ENCODE measurements around the gene TAPBPL.

TAPBPL gene

DNA sequence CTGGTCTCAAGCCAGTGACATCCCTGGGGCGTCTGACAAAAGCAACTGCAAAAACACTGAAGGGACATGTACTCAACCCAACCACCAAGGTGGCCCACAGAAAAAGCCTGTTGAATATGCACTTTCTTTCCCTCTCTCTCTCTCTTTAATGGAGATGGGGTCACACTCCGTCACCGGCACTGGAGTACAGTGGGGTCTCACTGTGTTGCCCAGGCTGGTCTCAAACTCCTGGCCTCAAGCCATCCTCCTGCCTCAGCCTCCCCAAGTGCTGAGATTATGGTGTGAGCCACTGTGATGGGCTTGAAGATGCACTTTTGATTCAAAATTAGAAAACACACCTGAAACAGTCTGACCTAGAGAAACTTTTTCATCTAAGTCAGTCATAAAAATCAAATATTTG, 14.3 kb upstream of the TAPBPL start:
- DNase-seq (ENCODE audit: low spot score): no peak

DNA sequence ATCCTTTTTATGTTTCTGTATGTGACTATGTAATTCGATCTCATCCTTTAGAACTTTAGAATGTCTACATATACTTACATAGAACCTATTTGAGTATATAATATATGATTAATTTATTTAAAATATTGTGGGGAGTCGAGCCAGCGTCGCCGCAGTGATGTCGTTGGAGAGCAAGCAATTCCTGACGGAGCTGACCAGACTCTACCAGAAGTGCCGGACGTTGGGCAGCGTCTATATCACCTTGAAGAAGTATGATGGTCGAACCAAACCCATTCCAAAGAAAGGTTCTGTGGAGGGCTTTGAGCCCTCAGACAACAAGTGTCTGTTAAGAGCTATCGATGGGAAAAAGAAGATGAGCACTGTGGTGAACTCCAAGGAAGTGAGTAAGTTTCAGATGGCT, 13.5 kb upstream of the TAPBPL start:
- no peak for DNase-seq (ENCODE audit: low spot score)

DNA sequence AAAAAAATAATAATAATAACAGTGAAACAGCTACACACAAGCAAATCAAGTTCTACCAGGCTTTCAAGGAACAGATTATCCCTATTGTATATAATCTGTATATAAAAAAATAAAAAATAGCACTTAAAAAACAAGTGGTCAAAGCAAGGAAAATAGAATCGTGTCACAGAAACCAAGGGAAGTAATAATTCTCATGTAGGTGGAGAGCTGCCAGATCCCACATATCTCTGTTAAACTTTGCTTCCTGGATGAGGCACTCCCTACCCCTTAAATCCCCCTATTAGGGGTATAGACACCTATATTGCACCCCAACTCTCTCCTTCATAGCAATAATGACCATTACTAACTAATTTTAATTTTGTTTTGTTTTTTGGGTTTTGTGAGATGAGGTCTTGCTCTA, 11.5 kb upstream of the TAPBPL start:
- no peak for DNase-seq (ENCODE audit: low spot score)

DNA sequence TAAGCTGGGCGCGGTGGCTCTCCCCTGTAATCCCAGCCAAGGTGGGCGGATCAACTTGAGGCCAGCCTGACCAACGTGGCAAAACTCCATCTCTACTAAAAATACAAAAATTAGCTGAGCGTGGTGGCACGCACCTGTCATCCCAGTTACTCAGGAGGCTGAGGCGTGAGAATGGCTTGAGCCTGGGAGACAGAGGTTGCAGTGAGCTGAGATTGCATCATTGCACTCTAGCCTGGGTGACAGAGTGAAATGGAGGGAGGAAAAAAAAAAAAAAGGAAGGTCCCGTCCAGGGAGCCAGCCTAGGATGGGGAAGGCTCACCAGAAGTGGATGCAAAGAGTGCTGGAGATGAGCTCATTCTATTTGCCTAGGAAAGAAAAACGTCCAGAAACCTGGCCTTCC, 9.0 kb upstream of the TAPBPL start:
- no peak for DNase-seq (ENCODE audit: low spot score)

DNA sequence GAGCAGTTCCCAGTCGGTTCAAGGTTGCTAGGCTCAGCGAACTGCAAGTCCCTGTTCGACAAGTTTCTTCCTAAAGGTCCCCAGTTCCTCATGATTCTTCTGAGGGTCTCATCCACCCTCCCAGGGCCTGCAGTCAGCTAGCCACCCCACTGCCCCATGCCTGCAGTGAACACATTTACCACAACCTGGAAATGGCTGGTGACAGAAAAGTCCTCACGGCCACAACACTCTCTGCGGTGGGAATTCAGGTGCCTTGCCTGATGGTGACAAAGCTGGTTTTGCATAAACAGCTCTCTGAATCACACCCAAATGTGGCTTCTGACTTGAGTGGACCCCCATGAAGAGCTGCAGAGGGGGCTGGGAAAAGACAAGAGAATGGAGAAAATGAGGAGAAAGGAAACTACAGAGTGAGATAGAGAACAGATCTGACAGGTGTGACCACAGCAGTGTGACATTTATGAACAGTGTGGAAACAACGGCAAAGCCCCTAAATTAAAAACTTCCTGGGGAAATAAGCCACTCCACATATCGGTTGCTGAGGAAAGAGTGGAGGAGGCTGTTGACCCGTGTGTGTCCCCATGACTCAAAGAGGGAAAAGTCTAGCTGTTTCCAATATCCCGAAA, 8.4 kb upstream of the TAPBPL start:
- no peak for DNase-seq (ENCODE audit: low spot score)

DNA sequence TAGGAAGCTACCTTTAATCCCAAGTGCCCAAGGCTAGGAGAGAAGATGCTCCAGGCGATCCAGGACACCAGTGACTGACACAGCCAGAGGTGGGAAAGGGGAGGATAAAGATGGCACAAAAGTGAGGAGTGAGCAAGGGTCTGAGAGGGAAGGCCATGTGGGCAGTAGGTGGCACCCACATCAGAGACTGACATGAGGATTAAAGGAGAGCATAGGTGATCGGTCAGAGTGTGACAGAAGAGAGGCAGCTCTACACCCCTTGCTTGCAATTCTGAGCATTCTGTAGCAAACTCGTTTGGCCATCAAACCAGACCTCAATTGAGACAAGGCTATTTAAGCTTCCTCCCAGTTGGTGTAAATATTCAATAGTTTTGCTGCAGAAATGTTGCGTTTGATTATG, 7.8 kb upstream of the TAPBPL start:
- DNase-seq (ENCODE audit: low spot score): no peak

DNA sequence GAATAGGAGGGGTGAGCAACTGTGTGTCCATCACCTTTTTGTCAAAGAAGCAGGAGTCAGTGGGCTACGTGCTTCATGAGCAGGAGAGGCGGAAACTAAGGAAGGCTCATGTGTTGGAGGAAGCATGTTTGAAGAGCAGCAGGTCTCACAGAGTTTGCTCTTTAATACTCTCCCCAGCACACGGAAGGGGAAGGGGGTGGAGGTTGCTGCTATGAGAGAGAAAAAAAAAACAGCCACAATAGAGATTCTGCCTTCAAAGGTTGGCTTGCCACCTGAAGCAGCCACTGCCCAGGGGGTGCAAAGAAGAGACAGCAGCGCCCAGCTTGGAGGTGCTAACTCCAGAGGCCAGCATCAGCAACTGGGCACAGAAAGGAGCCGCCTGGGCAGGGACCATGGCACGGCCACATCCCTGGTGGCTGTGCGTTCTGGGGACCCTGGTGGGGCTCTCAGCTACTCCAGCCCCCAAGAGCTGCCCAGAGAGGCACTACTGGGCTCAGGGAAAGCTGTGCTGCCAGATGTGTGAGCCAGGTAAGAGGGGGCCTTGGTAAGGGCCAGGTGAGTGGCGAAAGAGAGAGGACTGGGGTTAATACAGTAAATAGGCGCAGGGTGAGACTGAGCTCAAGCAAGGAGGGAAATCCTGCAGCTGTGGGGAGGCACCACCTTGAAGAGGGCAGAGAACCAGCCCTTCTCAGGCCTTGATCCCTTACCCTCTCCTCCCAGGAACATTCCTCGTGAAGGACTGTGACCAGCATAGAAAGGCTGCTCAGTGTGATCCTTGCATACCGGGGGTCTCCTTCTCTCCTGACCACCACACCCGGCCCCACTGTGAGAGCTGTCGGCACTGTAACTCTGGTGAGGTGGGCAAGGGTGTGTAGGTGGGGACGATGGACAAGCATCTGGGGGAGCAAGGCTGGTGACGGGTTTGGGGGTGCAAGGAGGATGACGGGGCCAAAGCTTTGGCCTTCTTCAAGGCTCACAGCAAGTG, 6.8 kb upstream of the TAPBPL start, which contains the start of gene CD27:
Gene CD27 (plus strand): TSS at position 252 of the 985 bp plus-strand sequence. CDS start 141 bp downstream, at position 393.
- DNase-seq (ENCODE audit: low spot score): no peak

DNA sequence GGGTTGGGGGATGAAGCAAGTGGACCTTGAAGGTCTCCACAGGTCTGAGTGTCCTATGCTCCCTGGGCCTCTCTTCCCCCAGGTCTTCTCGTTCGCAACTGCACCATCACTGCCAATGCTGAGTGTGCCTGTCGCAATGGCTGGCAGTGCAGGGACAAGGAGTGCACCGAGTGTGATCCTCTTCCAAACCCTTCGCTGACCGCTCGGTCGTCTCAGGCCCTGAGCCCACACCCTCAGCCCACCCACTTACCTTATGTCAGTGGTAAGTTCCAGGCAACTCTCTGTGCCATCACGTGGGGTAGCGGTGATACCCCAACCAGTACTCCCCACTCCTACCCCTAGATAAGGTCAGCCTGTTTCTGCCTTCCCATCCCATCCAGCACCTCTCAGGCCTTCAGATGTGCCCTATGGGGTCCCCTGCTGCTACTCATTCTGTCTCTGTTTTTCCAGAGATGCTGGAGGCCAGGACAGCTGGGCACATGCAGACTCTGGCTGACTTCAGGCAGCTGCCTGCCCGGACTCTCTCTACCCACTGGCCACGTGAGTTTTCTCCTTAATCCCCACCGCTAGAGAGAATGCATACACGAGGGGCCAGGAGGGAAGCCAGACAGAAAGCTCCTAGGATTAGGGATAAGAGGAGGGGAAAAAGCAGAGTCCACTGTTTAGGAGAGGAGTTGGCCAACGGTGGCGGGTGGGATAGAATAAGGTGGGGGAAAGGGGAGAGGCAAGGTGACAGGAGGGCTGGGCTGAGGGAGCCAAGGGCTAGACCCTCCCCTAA, 1.6 kb upstream of the TAPBPL start:
- no peak for DNase-seq (ENCODE audit: low spot score)

DNA sequence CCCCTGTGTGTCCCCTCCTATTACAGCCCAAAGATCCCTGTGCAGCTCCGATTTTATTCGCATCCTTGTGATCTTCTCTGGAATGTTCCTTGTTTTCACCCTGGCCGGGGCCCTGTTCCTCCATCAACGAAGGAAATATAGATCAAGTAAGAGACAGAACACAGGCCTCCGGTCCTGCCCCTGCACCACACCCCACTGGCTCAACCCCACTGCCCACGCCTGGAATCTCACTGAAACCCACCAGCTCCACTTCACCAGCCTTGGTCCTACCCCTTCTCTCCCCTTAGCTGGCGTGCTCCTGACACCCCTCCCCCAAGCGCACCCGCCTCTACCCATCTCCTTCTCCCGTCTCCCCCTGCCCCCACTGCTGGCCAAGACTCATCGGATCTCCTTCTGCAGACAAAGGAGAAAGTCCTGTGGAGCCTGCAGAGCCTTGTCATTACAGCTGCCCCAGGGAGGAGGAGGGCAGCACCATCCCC, 934 bp upstream of the TAPBPL start:
- DNase-seq (ENCODE audit: low spot score): no peak

DNA sequence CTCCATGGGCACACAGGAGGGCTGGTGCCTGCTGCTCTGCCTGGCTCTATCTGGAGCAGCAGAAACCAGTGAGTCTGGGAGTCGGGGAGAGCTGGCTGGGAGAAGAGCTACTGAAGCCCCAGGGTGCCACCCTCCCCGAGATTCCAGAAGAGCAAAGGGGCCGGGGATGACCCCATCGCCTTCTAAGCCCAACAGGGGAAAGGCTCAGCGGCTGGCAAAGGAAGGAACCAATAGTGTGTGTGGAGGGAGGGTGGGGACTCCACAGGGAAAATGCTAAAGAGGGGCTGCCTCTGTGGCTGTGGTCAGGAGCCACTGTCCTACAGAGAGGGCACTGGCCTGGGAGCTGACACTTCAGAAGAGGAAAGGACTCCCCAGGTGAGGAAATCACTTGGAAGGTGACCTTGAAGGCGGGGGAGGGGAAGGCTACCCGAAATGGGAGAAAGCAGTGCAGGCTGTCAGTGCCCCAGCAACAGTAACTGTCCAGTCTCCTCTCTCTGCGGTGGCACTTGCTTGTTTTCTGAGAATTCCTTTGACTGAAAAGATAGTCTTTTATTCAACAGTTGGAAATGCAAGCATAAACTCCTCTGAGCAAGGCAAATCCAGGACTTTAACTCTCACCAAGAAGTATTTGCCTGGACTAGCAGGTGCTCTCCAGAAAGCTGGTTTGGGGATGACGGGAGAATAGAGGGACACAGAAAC, 552 bp downstream of the TAPBPL start:
- DNase-seq (ENCODE audit: low spot score): no peak

DNA sequence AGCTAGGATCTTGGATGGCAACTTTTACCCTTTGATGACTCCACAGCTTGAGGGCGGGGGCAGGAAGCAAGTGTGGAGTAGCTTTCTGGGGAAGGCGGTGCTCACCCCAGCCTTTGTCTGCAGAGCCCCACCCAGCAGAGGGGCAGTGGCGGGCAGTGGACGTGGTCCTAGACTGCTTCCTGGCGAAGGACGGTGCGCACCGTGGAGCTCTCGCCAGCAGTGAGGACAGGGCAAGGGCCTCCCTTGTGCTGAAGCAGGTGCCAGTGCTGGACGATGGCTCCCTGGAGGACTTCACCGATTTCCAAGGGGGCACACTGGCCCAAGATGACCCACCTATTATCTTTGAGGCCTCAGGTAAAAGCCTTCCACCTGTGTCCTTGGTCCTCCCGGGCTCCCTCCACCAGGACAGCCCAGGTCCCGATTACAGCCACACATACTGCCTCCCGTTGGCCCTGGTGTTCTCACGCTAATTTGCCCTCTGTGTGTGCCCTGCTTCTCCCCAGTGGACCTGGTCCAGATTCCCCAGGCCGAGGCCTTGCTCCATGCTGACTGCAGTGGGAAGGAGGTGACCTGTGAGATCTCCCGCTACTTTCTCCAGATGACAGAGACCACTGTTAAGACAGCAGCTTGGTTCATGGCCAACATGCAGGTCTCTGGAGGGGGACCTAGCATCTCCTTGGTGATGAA, 1.2 kb downstream of the TAPBPL start:
- DNase-seq (ENCODE audit: low spot score): no peak

DNA sequence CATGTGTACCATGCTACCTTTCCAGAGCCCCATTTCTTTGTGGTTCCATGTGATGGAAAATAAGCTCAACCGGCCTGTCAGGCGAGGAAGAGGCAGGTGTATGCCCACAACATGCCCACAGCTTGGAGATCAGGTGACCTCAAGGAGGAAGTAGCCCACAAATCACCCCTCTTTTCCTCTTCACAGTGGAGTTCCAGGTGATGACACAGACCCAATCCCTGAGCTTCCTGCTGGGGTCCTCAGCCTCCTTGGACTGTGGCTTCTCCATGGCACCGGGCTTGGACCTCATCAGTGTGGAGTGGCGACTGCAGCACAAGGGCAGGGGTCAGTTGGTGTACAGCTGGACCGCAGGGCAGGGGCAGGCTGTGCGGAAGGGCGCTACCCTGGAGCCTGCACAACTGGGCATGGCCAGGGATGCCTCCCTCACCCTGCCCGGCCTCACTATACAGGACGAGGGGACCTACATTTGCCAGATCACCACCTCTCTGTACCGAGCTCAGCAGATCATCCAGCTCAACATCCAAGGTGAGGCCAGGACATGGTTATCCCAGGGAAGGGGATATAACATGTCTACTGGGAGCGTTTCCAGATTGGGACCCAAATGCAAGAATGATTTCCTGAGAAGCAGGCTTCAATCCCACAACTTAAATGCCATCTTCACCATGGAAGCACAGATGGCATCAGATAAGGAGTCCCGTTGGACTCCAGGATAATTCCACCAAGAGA, 5.5 kb downstream of the TAPBPL start:
- no peak for DNase-seq (ENCODE audit: low spot score)

DNA sequence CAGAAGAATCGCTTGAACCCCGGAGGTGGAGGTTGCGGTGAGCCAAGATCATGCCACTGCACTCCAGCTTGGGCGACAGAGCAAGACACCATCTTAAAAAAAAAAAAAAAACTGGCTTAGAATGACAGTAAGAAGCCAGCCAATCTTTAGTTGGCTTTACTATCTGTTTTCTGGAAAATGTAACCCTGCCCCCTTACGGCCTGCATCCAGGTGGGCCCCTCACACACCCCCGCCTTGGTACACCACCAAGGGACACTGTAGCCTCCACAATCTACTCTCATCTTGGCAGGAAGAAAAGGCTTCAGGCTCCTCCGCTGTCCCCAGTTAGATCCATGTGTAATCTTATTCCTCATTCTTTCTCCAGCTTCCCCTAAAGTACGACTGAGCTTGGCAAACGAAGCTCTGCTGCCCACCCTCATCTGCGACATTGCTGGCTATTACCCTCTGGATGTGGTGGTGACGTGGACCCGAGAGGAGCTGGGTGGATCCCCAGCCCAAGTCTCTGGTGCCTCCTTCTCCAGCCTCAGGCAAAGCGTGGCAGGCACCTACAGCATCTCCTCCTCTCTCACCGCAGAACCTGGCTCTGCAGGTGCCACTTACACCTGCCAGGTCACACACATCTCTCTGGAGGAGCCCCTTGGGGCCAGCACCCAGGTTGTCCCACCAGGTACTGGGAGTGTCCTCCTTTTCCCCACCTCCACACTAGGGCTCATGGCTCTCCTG, 6.6 kb downstream of the TAPBPL start:
- no peak for DNase-seq (ENCODE audit: low spot score)

DNA sequence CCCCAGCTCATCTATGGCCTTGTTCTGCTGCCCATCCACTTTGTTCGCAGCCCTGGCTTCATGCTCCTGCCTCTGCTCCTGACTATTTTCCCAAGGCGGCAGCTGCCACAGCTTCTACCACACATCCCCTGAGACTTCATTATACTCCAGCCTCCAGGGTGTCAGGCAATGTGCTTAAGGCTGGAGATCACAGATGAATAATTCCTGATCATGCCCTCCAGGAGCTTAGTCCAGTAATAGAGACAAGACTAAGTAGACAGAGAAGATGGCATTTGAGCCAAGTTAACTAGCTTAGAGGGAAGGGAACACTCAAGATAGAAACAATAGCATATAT, 7.1 kb downstream of the TAPBPL start:
- DNase-seq (ENCODE audit: low spot score): no peak

DNA sequence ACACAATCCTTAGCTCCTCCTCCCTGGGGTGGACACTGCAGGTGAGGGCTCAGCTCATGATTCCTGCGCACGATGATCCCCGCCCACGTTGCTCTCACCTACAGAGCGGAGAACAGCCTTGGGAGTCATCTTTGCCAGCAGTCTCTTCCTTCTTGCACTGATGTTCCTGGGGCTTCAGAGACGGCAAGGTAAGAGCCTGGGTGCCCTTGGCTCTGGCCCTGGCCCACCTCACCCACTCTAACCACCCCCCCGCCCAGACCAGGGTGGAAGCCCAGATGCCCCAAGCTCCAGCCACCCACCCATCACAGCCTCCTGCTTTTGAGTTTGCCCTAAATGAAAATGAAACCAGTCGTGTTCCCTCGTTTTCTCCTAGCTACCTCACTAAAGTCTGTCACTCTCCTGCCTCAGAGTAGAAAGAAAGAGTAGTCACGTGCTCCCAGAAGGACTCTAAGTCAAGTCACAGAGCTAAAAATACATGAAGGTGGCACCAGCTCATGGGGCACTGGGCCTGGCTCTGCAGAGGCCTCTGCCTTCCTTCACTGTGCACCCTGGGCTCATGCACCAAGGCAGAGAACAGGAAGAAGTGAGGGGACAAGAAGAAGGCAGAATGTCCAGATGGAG, 9.0 kb downstream of the TAPBPL start:
- no peak for DNase-seq (ENCODE audit: low spot score)

DNA sequence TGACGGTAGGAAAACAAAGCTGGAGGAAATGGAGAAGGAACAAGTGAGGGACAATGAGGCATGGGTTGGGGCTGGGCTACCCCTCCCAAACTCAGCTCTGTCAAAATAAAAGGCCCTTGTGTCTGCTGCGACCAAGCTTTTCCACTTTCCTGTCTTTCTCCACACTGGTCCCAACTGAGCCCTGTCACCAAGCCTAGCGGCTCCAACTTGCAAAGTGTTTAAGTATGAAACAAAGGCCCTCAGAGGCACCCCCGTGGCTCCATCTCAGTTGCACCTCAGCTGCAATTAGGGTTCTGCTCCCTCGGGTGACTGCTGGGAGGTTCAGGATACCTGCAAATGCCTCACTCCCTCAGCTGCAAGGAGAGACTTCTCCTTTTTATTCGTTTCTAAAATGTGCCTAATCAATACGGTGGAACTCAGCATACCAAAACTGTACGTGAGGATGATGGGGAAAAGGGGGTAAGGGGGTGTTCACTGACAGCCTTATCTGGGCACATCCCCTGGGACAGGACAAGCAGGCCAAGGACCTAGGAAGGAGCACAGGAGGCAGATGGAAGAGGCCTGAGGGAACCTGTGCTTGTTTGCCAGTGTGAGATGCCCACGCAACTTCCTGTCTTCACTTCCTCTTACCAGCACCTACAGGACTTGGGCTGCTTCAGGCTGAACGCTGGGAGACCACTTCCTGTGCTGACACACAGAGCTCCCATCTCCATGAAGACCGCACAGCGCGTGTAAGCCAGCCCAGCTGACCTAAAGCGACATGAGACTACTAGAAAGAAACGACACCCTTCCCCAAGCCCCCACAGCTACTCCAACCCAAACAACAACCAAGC, 9.8 kb downstream of the TAPBPL start:
- DNase-seq (ENCODE audit: low spot score): no peak

DNA sequence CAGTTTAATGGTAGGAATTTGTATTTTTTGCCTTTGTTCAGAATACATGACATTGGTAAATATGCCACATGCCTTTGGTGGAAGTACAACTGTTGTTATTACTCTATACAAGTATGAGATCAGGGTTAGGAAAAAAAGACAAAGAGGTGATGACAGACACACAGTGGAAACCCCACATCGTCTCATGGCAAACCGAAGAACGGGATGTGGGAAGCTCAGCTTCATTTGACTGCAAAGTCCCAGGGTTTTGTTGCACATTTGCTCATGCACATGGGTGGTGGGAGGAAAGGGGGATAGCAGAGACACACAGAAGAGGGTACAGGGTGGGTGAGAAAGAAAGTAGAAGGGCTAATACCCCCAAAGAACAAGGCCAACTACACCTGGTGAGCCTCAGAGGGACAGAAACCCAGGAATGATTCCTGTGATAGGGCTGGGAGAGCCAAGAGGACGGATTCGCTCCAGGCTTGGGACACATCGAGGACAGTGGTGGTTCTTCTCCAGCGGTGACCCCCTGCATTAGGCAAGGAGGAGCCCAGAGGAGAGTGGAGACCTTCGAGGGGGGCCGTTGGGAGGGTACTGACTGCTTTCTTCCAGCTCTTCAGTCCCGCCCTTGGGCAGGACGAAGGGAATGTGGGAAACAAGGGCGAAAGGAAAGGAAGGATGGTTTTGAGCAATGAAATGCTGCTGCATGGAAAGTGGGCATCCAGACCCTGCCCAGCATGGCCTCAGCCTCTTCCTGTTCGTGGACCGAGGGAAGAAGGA, 10.6 kb downstream of the TAPBPL start:
- no peak for DNase-seq (ENCODE audit: low spot score)

DNA sequence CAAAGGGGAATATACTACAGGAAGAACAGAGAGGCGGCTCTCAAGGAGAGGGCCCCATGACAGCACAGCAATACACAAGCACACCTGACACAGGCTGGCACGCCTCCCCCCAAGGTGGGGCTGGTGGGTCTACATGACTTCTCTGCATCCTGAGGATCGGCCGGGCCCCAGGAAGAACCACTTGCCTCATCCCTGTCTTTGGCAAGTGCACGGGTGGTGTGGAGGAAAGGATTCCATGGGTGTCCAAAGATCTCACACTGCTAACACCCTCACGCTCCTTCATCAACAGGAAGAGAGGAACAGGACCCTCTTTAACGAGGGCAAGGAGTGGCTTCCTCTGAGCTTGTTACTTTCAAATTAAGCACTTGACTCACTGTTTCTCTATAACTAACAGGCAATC, 11.4 kb downstream of the TAPBPL start:
- no peak for DNase-seq (ENCODE audit: low spot score)
